SU-DHL-6 (cell line): ENCODE data around the gene ZNF606.

Source experiments
- H2AFZ ChIP-seq: fragments of 200-600 bp; sonication (generic); 2 replicates; pipeline ENCODE4 v1.6.1; 2014; ENCODE audit warnings: low read depth, mild to moderate bottlenecking, moderate library complexity, mixed read lengths, antibody characterized with exemption, low read length; ENCODE audit not compliant: severe bottlenecking
- H3F3A ChIP-seq: fragments of 200-600 bp; shearing (Covaris generic); 2 replicates; pipeline ENCODE4 v1.6.0; 2016; ENCODE audit warnings: antibody characterized with exemption, mild to moderate bottlenecking; ENCODE audit not compliant: insufficient read depth
- H3K27ac ChIP-seq: fragments of 200-600 bp; sonication (generic); 2 replicates; pipeline ENCODE4 v1.5.1; 2016; ENCODE audit warnings: low read depth, mild to moderate bottlenecking, low read length, moderate library complexity, mixed read lengths
- H3K27me3 ChIP-seq: fragments of 200-600 bp; sonication (generic), shearing (Covaris generic); 2 replicates; pipeline ENCODE4 v1.6.0; 2014; ENCODE audit warnings: mild to moderate bottlenecking, low read length
- H3K36me3 ChIP-seq: fragments of 200-600 bp; sonication (generic); 2 replicates; pipeline ENCODE4 v1.6.1; 2014; ENCODE audit warnings: mild to moderate bottlenecking, low read length, mixed read lengths
- H3K4me2 ChIP-seq: fragments of 300-600, 200-600 bp; shearing (Covaris generic), sonication (generic); 2 replicates; pipeline ENCODE4 v1.6.0; 2014; ENCODE audit warnings: low read length, low read depth, mild to moderate bottlenecking; ENCODE audit not compliant: poor library complexity, severe bottlenecking
- H3K4me3 ChIP-seq: fragments of 200-600 bp; sonication (generic); 2 replicates; pipeline ENCODE4 v1.5.1; 2014; ENCODE audit warnings: antibody characterized with exemption, low read length, mild to moderate bottlenecking, mixed read lengths; ENCODE audit not compliant: insufficient read depth, poor library complexity, severe bottlenecking
- H3K79me2 ChIP-seq: fragments of 200-600 bp; sonication (generic); 2 replicates; pipeline ENCODE4 v1.6.1; 2014; ENCODE audit warnings: mild to moderate bottlenecking, low read length, moderate library complexity; ENCODE audit not compliant: insufficient read depth
- H3K9ac ChIP-seq: fragments of 200-600 bp; sonication (generic); 2 replicates; pipeline ENCODE4 v1.7.0; 2014; ENCODE audit warnings: mild to moderate bottlenecking, low read length
- H3K9me2 ChIP-seq: fragments of 200-600 bp; sonication (generic); replicated peaks from 2 replicates; pipeline ENCODE4 v1.6.1; 2014; ENCODE audit warnings: low read length; ENCODE audit not compliant: insufficient read depth
- H3K9me3 ChIP-seq: fragments of 200-600 bp; sonication (generic); 2 replicates; pipeline ENCODE4 v1.6.1; 2014; ENCODE audit warnings: low read length, mixed read lengths; ENCODE audit not compliant: insufficient read depth
- H4K20me1 ChIP-seq: fragments of 200-600 bp; sonication (generic); 2 replicates; pipeline ENCODE4 v1.6.1; 2014; ENCODE audit warnings: low read depth, mild to moderate bottlenecking, antibody characterized with exemption, low read length, moderate library complexity, mixed read lengths
- CTCF ChIP-seq: fragments of 200-600 bp; sonication (generic); IDR thresholded peaks from one replicate; pipeline ENCODE4 v1.5.1; 2017; ENCODE audit warnings: antibody characterized with exemption, mild to moderate bottlenecking, low read length, moderate library complexity; ENCODE audit not compliant: insufficient read depth, poor library complexity, severe bottlenecking
- EZH2phosphoT487 ChIP-seq: fragments of 200-600 bp; sonication (generic), shearing (Covaris generic); conservative IDR thresholded peaks from 2 replicates; pipeline ENCODE4 v1.6.1; 2018; ENCODE audit warnings: mild to moderate bottlenecking, antibody characterized with exemption, low read length, moderate library complexity, mixed read lengths

Gene ZNF606

GRCh38 chr19:58042495-58043340 is 40.1 kb upstream of the ZNF606 start:
- Histone ChIP-seq H4K20me1 (no peaks in the 10 kb centered on the region), H3F3A (no peaks in the 10 kb centered on the region), H3K27ac (no peak overlapping the region), H3K9ac (no peak overlapping the region), H3K9me2 (no peaks in the 10 kb centered on the region), H3K4me2 (no peak overlapping the region), H3K27me3 (no peaks in the 10 kb centered on the region), H3K9me3 (no peaks in the 10 kb centered on the region), H2AFZ (no peak overlapping the region), H3K36me3 (no peaks in the 10 kb centered on the region), H3K4me3 (no peak overlapping the region), H3K79me2 (no peaks in the 10 kb centered on the region)
- TF ChIP-seq CTCF (no peak), EZH2phosphoT487 (no peak)

DNA sequence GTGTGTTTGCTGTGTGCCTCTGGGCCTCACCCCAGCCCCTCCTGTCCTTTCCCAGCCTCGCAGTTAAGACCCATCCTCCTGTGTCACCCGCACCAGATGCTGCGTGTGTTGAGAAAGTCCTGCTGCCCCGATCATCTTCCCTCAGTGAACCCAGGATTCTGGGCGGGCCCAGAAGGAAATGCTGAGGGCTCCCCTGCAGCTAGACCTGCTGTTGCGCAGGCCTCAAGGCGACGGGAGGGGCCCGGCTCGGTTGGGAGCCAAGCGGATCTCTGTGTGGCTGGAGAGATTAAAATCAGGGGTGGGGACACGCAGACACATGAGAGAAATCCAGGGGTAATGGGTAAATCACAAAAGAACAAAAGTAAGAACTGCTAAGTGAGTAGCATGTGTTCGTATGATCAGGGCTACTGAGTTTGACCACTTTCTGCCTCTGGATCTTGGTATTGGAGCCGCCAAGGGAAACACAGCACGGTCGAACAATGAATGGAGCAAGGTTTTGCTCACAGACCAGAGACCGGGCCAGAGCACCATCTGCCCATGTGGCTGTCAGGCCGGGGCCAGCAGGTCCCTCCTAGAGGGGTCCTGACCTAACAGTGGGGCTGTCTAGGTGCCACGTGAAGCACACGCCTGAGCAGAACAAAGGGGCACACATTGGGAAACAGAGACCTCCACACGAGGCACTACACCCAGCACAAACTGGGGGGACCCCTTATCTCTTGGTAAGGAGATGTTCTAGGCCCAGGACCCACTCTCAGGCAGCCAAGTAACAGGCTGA is 38.3 kb upstream of the ZNF606 start:
- no peaks in the 10 kb centered on the region for H3K36me3 ChIP-seq
- H3K9me3 ChIP-seq = no peaks in the 10 kb centered on the region
- no peak overlapping the region for H3K27ac ChIP-seq
- H2AFZ ChIP-seq = no peak overlapping the region
- TF ChIP-seq CTCF (no peak), EZH2phosphoT487 (no peak)
- no peaks in the 10 kb centered on the region for H3K27me3 ChIP-seq
- H3K4me3 ChIP-seq = no peak overlapping the region
- no peaks in the 10 kb centered on the region for H3K9me2 ChIP-seq
- no peak overlapping the region for H3K9ac ChIP-seq
- H3K4me2 ChIP-seq = no peak overlapping the region
- H3K79me2 ChIP-seq = no peaks in the 10 kb centered on the region
- H3F3A ChIP-seq = no peaks in the 10 kb centered on the region
- no peaks in the 10 kb centered on the region for H4K20me1 ChIP-seq

GRCh38 chr19:58038688-58039204 is 36.1 kb upstream of the ZNF606 start:
- Histone ChIP-seq H3K9me3 (no peaks in the 10 kb centered on the region), H3K27me3 (no peaks in the 10 kb centered on the region), H3K4me3 (no peak overlapping the region), H3K79me2 (no peaks in the 10 kb centered on the region), H2AFZ (no peak overlapping the region), H3K9me2 (no peaks in the 10 kb centered on the region), H3K27ac (no peak overlapping the region), H3K4me2 (no peak overlapping the region), H3K36me3 (no peaks in the 10 kb centered on the region), H3F3A (no peaks in the 10 kb centered on the region), H3K9ac (no peak overlapping the region), H4K20me1 (no peaks in the 10 kb centered on the region)
- TF ChIP-seq EZH2phosphoT487 = no peak
